Colonic mucosa (tissue), 4 donors: ENCODE measurements around the gene LPA. TPM values are rescaled to one million over a fixed set of nuclear protein-coding genes. Genes with fewer than 3 reads are reported as not detected.
"Not testable (repeated sequence)": the region's sequence is repeated elsewhere in the genome, so short reads cannot be mapped to it uniquely, and the experiment has no call there.

ENCODE experiments used
- DNase-seq: peaks from one replicate; pipeline ENCODE4 v3.0.0-alpha.2; 2020
- H3K27ac ChIP-seq: fragments of 200-600 bp; one replicate; pipeline ENCODE4 v1.8.0; 2021
- H3K27me3 ChIP-seq: fragments of 200-600 bp; one replicate; pipeline ENCODE4 v1.8.0; 2021
- H3K36me3 ChIP-seq: fragments of 200-600 bp; one replicate; pipeline ENCODE4 v1.8.0; 2021
- H3K4me1 ChIP-seq: fragments of 200-600 bp; one replicate; pipeline ENCODE4 v1.8.0; 2021; ENCODE audit warnings: mild to moderate bottlenecking
- H3K4me3 ChIP-seq: fragments of 200-600 bp; one replicate; pipeline ENCODE4 v1.8.0; 2021
- H3K9ac ChIP-seq, 2 donors: one replicate each; pipeline ENCODE4 v1.7.0; 2013; ENCODE audit warnings: control low read depth in 2 of 2, low read depth in 2 of 2, low read length in 2 of 2
- H3K9me3 ChIP-seq: fragments of 200-600 bp; one replicate; pipeline ENCODE4 v1.8.0; 2021
- intact Hi-C: fragments of 100-400 bp; cut with DNase I; formaldehyde crosslinking; loops from one replicate; pipeline ENCODE4 v1.14.1; 2022
- total RNA-seq, 2 donors: library from RNA; stranded (reverse); fragmentation: NEBNext Ultra II Directional in 1 of 2; extraction: Animal tissue kit (Norgen Biotek cat#: 25700) in 1 of 2; gene quantifications; one replicate each; pipeline ENCODE4 v1.2.1, GENCODE V29; 2021
- TF ChIP-seq, protein P1 (sequence below): fragments of 200-600 bp; IDR thresholded peaks from one replicate; pipeline ENCODE4 v1.8.0; 2022; ENCODE audit warnings: antibody characterized with exemption, mild to moderate bottlenecking
- donor health status: healthy.
- donor health status: DM: no; HTN: no; CAD: no.
- donor health status: DM: no; HTN: no; CAD: no.

The LPA gene
- total RNA-seq, 2 donors from 2014 or later: 0.15 TPM; not detected in 1

DNA sequence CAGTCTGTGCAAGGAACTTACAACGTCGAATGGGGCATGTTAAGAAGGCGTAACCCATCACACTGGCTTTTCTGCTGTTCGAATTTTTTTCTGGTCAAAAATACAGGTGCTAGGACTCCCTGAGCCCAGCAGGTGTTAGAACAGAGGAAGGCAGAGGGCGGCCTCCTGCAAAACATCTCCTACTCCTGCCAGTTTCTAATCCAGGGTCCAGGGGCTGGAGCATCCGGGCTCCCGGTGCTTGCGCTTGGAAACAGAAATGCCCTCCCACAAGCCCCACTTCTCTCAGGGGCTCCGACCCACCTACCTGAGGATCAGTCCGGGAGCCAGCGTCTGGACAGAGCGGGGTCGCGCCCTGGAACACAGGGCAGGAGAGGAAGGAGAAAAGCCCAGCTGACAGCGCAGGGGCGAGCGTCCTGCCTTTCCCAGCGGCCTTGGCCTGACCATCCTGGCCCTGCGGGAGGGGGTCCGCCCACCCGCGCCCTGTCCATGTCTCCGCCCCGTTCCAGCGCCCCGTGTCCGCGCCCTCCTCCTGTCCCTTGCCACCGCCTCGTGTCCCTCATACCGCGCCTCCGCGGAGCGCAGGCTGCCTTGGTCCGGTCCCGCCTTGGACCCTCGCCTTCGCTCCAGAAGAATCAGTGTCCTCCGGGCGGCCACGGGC lies 14.8 kb upstream of the LPA start:
- no peak for DNase-seq

DNA sequence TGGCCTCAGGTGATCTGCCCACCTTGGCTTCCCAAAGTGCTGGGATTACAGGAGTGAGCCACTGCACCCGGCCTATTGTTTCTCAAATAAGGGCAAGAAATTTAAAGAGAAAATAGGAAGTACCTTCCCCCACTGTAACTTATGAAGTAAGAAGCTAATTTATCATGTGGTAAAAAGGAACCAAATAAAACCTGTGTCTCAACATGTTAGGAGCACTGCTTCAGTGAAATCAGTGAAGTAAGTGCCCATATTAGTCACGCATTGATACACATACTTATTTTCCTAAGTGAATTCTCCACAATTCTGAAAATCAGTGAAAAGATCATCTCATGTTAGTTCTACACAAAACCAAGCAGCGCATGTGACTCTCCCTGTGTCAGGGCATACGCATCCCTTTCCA lies 14.2 kb upstream of the LPA start:
- TF ChIP-seq, protein P1, sequence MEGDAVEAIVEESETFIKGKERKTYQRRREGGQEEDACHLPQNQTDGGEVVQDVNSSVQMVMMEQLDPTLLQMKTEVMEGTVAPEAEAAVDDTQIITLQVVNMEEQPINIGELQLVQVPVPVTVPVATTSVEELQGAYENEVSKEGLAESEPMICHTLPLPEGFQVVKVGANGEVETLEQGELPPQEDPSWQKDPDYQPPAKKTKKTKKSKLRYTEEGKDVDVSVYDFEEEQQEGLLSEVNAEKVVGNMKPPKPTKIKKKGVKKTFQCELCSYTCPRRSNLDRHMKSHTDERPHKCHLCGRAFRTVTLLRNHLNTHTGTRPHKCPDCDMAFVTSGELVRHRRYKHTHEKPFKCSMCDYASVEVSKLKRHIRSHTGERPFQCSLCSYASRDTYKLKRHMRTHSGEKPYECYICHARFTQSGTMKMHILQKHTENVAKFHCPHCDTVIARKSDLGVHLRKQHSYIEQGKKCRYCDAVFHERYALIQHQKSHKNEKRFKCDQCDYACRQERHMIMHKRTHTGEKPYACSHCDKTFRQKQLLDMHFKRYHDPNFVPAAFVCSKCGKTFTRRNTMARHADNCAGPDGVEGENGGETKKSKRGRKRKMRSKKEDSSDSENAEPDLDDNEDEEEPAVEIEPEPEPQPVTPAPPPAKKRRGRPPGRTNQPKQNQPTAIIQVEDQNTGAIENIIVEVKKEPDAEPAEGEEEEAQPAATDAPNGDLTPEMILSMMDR: no peak
- H3K4me3 ChIP-seq: no peak overlapping the region
- H3K4me1 ChIP-seq: no peaks in the 10 kb centered on the region
- H3K36me3 ChIP-seq: no peaks in the 10 kb centered on the region
- H3K9me3 ChIP-seq: no peaks in the 10 kb centered on the region
- no peak for DNase-seq
- H3K27me3 ChIP-seq: no peaks in the 10 kb centered on the region
- H3K9ac ChIP-seq: no peak overlapping the region
- intact Hi-C loops: no loop called here
- H3K27ac ChIP-seq: no peak overlapping the region

More for the DNA sequence above, 14.8 kb upstream of the LPA start:
- Histone ChIP-seq H3K4me1 (no peaks in the 10 kb centered on the region), H3K27ac (no peak overlapping the region), H3K9me3 (no peaks in the 10 kb centered on the region), H3K4me3 (no peak overlapping the region), H3K36me3 (no peaks in the 10 kb centered on the region), H3K27me3 (no peaks in the 10 kb centered on the region), H3K9ac (no peak overlapping the region)
- TF ChIP-seq, protein P1: no peak
- intact Hi-C loops: no loop called here

DNA sequence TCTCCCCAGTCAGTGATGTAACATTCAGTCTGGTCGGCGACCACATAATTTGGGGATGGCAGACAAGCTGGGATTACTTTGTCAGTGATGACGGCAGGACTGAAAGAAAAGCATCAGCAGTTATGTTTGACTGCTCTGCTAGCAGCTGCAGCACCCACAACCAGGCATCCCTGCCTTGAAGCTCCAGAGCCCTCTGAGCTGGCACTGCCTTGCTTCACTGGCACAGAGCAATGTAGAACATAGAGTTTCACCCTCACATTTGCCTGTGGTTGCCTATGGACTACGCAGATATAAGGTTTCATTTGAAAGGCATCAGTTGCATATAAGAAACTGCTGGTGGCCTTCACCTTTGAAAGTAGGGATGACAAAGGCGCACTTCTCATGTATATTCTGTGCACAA lies 12.3 kb upstream of the LPA start:
- H3K9me3 ChIP-seq, H3K4me3 ChIP-seq, intact Hi-C loops: not testable (repeated sequence)

DNA sequence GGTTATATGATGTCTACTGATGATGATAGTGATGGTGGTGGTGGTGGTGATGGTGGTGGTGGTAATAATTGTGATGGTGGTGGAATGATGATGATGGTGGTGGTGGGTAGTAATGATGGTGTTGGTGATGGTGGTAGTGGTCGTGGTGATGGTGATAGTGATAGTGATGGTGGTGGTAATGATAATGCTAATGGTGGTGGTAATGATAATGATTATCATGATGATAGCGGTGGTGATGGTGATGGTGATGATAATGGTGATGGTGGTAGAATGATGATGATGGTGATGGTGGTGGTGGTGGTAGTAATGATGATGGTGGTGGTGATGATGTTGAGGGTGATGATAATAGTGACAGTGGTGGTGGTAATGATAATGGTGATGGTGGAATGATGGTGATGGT lies 4.5 kb upstream of the LPA start:
- no peak for DNase-seq
- TF ChIP-seq, protein P1: no peak
- Histone ChIP-seq H3K9ac (no peak overlapping the region), H3K4me1 (no peaks in the 10 kb centered on the region), H3K27ac (no peak overlapping the region), H3K27me3 (no peaks in the 10 kb centered on the region), H3K4me3 (no peak overlapping the region), H3K36me3 (no peaks in the 10 kb centered on the region), H3K9me3 (no peaks in the 10 kb centered on the region)
- intact Hi-C loops: no loop called here

More for the DNA sequence above, 12.3 kb upstream of the LPA start:
- H3K9ac ChIP-seq, H3K27ac ChIP-seq, H3K36me3 ChIP-seq, H3K4me1 ChIP-seq, H3K27me3 ChIP-seq, DNase-seq: not testable (repeated sequence)

DNA sequence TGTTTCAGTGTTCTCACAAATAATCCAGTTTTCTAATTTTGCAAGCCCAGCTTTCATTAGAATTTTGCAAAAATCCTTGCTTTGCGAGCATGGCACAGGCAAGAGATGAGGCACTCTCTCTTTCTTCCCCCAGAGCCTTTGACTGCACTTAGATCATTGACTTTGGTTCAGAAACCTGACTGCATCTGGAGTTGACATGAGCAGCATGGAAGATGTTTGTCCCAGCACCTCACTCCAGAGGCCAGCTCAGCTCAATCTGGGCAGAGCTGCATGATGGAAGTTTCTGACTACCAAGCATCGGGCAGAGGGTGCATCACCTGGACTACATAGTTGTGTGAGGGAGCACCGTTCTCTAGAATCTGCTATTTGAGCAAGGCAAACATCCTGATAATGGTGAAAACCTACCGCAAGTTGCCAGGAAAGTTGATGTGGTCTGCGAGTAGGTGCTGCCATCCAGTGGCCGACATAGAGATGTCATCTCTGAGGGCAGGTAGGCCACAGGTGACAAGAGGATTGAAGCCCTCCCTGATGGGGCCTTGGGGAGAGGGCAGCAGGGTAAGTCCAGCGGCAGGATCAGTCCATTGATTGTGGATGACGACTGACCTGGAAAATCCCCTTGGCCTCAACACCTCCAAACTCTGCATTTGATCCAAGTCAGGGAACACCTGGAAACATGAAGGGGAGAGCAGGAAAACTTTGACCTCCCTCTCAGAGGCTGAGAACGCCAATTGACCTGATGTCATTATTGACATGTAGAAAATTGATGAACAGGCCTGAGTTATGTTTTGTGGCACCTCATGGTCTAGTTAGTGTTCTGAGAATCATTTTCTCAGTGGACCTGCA lies 3.8 kb upstream of the LPA start:
- no peak for DNase-seq
- H3K27ac ChIP-seq: no peak overlapping the region
- H3K4me1 ChIP-seq: no peaks in the 10 kb centered on the region
- H3K36me3 ChIP-seq: no peaks in the 10 kb centered on the region
- no peak overlapping the region for H3K4me3 ChIP-seq
- TF ChIP-seq, protein P1: peak; percentile 18
- intact Hi-C loops: no loop called here
- H3K9me3 ChIP-seq: no peaks in the 10 kb centered on the region
- no peaks in the 10 kb centered on the region for H3K27me3 ChIP-seq
- H3K9ac ChIP-seq: no peak overlapping the region

DNA sequence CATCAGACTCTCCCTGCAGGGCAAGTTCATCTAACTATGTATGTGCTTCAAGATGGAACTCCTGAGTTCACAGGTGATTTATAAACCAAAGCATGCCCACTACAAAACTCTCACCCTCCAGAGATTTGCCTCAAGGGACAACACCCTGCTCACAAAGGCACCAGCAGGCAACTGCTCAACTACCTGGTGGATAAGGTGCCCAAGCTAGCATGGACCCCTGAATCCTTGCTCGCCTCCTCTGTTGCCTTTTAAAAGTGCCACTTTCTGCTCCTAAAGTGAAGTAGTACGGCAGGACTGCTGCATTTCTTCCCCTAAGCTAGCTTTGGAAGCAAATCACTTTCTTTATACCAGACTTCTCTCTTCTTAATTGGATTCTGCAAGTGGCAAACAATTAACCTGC lies 1.2 kb downstream of the LPA start:
- intact Hi-C loops: no loop called here

More for the DNA sequence above, 1.2 kb downstream of the LPA start:
- H3K9me3 ChIP-seq: no peaks in the 10 kb centered on the region
- H3K27me3 ChIP-seq: no peaks in the 10 kb centered on the region
- DNase-seq: no peak
- TF ChIP-seq, protein P1: no peak
- no peak overlapping the region for H3K4me3 ChIP-seq
- H3K27ac ChIP-seq: no peak overlapping the region
- H3K36me3 ChIP-seq: no peaks in the 10 kb centered on the region
- no peaks in the 10 kb centered on the region for H3K4me1 ChIP-seq
- H3K9ac ChIP-seq: no peak overlapping the region
